HT-29 (cell line): ENCODE results near the gene CKB. TPM values are rescaled to one million over a fixed set of nuclear protein-coding genes. Genes with fewer than 3 reads are reported as not detected.
"Not testable (repeated sequence)": the region's sequence is repeated elsewhere in the genome, so short reads cannot be mapped to it uniquely, and the experiment has no call there.

ENCODE experiments used
- DNase-seq: peaks from one replicate; pipeline ENCODE4 v3.0.0-alpha.2; 2015; ENCODE audit warnings: low spot score
- total RNA-seq: library from RNA; depleted of rRNA; stranded (reverse); fragments of >200 nt; shearing (Covaris generic); gene quantifications from 2 replicates; pipeline ENCODE4 v1.2.3, GENCODE V29; 2014

Gene CKB
- total RNA-seq, 1 experiment from 2014 or later: 513 TPM

DNA sequence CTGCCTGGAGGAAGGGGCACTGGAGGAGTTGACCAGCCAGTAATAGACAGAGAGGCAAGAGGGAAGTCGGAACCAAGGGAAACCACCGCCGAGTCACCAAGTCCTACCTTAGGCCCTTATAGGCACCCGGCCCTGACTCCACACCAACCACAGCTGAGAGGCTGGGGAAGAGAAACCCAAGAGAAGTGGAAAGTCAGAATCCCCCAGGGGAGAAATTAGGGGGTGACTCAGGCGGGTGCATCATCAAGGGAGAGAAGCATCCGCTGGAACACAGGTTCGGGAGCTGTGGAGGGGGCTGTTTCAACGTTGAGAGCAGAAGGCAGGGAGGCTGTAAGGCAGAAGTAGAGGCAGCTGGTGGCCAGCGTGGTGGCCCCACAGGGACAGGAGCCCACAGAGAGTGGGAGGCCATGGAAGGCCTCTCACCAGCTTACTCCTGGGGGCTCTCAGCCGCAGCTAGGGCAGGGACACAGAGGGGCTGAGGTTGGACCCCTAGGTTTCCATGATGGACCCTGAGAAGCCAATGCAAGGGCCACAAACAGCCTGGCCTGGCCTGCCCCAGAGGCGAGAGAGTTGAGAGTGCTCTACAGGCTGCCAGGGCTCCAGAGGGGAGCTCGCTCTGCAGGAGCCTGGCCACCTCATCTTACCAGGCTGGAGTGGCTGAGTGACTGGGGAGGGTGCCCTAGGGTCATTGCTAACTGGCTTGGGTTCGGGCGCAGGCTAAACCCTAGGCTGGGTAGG is 4.9 kb upstream of the CKB start:
- no peak for DNase-seq

GRCh38 chr14:103526914-103527248 is 4.3 kb upstream of the CKB start:
- DNase-seq: no peak

- DNase-seq: no peak
Measured at GRCh38 chr14:103526247-103526913, 3.8 kb upstream of the CKB start.

DNA sequence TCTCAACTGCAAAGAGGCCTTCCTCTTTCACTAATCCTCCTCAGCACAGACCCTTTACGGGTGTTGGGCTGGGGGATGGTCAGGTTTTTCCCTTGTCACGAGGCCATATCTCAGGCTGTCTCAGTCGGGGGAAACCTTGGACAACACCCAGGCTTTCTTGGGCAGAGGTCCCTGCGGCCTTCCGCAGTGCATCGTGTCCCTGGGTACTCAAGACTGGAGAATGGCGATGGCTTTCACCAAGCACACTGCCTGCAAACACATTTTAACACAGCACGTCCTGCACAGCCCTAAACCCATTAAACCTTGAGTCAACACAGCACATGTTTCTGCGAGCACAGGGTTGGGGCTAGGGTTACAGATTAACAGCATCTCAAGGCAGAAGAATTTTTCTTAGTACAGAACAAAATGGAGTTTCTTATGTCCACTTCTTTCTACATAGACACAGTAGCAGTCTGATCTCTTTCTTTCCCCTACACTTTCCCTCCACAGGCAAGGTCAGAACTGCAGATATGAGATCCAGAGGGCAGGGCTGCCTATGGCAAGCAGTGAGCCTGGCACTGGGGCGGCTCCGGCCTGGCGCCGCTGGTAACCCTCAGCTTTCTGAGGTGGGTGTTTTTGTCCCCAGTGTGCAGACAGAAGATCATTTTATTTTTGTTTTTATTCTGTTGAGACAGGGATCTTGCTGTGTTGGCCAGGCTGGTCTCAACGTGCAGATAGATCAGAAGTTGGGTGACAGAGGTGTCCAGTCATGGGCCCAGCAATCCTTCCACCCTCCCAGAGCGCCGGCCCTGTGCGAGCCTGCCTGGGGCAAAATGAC is 3.0 kb upstream of the CKB start:
- DNase-seq: not testable (repeated sequence)

GRCh38 chr14:103524002-103524935 is 1.6 kb upstream of the CKB start:
- no peak for DNase-seq

GRCh38 chr14:103523575-103523954 is 935 bp upstream of the CKB start:
- DNase-seq: no peak

DNA sequence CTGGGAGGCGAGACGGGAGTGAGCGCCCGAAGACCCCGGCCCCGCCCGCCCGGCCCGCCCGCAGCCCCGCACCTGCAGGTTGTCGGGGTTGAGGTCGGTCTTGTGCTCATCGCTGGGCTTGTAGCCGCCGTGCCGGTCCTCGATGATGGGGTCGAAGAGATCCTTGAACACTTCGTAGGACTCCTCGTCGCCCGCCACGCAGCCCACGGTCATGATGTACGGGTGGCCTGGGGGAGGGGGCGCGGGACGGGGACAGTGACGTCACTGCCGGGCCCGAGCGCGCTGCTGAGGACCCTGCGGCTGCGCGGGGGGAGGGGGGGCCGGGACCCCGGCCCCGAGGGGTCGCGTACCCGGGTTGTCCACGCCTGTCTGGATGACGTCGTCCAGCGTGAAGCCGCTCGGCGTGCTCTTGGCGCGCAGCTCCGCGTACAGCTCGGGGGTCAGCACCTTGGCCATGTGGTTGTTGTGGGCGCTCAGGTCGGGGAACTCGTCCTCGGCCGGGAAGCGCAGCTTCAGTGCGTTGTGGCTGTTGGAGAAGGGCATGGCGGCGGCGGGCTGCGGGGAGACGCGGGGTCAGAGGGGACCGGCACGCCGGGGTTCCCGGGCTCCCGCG is 573 bp downstream of the CKB start:
- DNase-seq: no peak

- no peak for DNase-seq
Measured at GRCh38 chr14:103521438-103521950, 1.1 kb downstream of the CKB start.

GRCh38 chr14:103520657-103521437 is 1.8 kb downstream of the CKB start:
- DNase-seq: peak; percentile 60

- DNase-seq: no peak
Measured at GRCh38 chr14:103520269-103520656, 2.4 kb downstream of the CKB start.

DNA sequence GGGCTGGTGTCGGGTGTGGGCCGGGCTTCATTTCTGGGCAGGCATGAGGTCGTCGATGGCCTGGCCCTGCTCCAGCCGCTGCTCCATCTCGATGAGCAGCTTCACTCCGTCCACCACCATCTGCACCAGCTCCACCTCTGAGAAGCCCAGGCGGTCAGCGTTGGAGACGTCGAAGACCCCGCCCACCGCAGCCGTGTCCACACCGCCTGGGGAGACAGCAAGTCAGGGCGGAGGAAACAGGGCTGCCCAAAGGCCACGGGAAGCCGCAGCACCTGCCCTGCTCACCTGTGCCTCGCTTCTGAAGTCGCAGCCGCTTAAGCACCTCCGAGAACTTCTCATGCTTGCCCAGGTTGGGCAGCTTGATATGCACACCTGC is 2.8 kb downstream of the CKB start:
- no peak for DNase-seq

DNA sequence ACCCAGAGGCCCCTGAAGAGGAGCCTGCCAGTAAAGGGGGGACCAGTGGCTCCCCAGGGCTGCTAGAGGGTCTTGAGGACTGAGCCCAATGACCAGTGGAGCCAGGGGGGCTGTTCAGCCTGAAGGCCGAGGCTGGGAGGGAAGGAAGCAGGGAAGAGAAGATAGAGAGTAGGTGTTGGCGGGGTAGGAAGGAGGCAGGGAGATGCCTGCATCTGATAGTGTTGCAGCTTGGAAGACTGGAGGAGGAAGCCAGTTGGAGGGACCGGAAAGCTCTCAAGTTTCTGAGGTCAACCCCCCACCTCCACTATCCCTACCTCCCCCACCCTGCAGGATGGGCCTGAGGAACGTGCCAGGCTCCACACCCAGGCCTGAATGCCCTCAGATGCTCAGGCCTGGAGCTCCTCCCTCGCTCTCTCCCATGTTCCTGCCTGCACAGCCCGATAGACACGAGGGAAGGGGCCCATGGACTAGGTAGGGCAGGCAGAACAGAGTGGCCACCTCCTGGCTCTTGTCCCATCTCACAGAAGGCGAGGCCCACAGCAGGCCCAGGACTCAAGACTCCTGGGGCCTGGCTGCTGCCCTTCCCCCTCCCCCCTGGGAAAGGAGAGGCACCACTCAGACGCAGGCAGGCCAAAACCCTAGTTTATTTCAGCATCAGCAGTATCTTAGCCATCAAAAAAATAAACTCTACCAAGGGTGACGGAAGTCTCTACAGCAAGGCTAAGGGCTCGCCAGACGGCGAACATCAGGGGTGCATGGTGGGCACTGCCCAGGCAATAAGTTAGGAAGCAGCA is 3.4 kb downstream of the CKB start:
- no peak for DNase-seq

- DNase-seq: peak; percentile 59
Measured at GRCh38 chr14:103518422-103519042, 4.1 kb downstream of the CKB start.

DNA sequence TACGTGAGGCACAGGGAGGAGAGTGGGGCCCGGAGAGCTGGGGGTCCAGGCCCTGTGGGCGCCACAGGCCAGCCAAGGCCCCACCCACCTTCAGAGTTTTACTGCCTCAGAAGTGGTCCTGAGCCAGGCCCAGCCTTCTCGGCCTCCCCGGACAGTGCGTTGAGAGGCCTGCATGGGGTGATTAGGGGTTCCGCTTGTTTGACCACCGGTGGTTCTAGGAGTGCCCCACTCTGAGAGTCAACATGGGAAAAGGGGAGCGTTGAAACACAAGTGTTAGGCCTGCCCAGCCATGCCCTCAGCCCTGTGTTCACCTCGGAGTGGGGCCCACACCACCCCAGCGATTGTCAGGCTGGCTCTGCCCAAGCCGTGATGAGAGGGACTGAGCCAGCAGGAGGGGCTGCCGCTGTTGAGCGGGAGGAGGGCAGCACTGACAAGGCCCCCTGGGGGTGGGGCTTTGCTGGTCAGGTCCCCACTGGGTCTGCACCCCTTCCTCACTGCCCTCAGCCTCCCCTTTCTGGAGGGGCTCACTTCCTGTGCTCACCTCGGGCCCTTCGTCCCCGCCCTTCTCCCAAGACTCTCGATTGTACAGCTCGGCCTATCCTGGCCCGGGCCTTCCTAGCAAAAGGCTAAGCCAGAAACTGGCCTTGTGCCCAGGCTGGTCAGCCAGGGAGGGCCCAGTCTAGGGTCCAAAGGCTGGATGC is 4.8 kb downstream of the CKB start:
- DNase-seq: no peak

DNA sequence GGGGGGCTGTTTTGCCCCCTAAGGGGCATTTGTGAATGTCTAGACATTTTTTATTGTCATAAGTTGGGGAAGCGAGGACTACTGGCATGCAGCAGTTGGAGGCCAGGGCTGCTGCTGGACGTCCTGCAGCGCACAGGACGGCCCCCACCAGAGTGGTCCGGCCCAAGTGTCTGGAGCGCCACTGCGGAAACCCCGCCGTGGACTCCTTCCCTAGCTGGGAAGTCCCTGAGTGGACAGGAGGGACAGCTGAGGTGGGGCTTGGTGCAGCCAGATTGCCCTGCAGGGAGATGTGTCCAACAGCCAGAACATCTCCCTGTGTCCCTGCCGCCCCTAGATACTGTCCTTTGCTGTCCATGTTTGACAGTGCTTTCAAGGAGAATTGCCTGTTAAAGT is 5.5 kb downstream of the CKB start:
- no peak for DNase-seq

GRCh38 chr14:103516426-103517173 is 6.0 kb downstream of the CKB start:
- no peak for DNase-seq
